Cardiac atrium fibroblast (primary cell): Measurements from ENCODE around the gene FRK. TPM values are rescaled to one million over a fixed set of nuclear protein-coding genes. Genes with fewer than 3 reads are reported as not detected.

Experiments
- total RNA-seq: library from RNA; depleted of rRNA; stranded (reverse); fragments of >200 nt; gene quantifications from 2 replicates; pipeline ENCODE4 v1.2.3, GENCODE V29; 2015

The FRK gene, protein sequence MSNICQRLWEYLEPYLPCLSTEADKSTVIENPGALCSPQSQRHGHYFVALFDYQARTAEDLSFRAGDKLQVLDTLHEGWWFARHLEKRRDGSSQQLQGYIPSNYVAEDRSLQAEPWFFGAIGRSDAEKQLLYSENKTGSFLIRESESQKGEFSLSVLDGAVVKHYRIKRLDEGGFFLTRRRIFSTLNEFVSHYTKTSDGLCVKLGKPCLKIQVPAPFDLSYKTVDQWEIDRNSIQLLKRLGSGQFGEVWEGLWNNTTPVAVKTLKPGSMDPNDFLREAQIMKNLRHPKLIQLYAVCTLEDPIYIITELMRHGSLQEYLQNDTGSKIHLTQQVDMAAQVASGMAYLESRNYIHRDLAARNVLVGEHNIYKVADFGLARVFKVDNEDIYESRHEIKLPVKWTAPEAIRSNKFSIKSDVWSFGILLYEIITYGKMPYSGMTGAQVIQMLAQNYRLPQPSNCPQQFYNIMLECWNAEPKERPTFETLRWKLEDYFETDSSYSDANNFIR
- 1.3 and 2.9 TPM in 2 replicates for total RNA-seq

DNA sequence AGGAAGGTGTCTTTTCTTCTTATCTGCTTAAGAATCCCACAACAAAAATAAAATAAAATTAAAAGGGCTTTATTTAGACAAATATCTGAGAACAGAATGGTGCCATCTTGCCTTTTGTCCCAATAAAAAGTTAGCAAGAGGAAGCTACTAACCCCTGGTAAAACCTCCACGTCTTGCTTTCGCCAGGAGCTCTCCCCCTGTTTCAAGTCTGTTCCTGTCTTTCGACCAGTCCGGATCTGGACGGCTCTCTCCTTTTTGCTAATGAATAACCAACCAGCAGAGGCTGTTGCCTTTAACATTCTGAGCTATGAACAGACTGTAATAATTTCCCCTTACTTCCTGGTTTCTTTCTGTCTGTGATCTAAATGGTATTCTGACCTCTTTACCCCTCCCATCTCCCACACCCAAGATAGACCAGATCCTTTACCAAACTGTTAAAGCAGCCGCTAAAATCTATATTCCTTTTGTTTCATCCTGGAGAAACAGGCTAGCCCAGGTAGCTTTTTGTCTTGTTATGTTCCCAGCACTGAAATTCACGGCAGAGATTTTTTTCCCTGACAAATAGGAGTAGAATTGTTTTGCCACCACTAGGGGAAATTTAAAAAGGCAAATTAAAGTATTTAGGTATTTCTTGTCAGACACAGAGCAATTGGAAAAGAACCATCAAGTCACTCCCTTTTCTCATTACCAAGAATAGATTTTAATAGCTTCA lies at the start of gene FRK:
TSS of gene FRK (minus strand) at position 320 of the 712 bp plus-strand sequence. CDS start 580 bp downstream, outside the sequence.

DNA sequence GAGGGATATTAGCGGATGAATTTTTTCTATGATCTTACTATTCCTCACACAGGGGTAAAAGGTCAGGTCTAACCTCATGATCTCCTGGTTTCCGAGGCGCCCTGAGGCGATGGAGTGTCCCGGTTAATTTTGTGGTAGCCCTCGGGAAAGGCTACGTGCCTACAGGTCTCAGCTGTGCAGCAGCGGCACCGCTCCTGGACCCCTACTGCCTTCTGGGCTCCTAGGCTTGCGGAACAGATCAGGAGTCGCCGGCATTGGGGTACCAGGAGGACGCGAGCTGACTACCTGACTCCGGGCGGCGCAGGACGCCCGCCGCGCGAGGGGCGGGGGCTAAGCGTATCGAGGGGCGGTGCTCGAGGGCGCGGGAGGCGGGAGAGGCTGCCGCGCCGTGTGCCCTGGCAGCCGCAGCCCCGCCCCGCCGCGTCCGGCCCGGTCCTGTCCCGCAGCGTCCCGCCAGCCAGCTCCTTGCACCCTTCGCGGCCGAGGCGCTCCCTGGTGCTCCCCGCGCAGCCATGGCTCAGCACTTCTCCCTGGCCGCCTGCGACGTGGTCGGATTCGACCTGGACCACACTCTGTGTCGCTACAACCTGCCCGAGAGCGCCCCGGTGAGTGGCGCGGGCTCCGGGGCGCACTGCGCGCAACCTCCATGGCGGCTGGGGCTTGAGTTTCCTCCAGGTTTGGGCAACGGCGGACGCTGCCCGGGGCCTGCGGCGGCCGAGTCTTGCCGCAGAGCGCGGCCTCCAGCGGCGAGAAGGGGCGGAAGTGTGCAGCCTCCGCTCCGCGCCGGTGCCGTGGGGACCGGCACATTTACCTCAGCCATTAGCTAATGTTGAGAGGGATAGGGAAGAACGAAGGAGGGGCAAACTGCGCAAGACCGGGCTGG lies 40.0 kb upstream of the FRK start, which contains the start of gene NT5DC1:
TSS of gene NT5DC1 (plus strand) at position 435 of the 883 bp plus-strand sequence. CDS start at position 513, 78 bp downstream.

Other genes with a start within 250 kb of the FRK start
- 21.2 and 25.1 TPM in 2 replicates for gene NT5DC1, start 40.0 kb upstream of the FRK start, total RNA-seq
- not detected in 2 replicates for gene COL10A1, start 65.2 kb upstream of the FRK start, total RNA-seq
- 7.6 and 10.7 TPM in 2 replicates for gene TSPYL4, start 193.2 kb upstream of the FRK start, total RNA-seq
- 46.0 and 51.8 TPM in 2 replicates for gene TSPYL1, start 219.0 kb upstream of the FRK start, total RNA-seq